Measurements from ENCODE around the gene LAIR2. TPM values are rescaled to one million over a fixed set of nuclear protein-coding genes. Genes with fewer than 3 reads are reported as not detected.

LAIR2 gene
- total and polyA plus RNA-seq, 2 experiments from 2014 or later: not detected

DNA sequence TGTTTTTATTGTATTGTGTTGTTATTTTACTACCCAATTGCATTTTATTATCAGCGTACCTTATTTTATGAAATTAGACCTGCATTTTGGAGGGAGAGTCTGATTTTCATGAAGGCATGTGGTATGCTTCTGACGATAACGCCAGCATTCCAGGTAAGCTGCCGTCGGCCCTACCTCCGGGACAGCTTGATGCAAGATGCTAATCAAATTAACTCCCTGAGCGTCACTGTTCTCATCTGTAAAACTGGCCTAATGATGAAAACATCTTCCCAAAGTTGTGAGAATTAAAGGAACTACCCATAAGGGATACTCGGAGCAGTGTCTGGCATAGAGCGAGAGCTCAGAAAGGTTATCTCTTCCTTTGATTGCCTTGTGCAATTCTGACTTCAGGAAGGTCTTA, 12.9 kb upstream of the LAIR2 start:
- Mint-ChIP-seq H3K4me3 (no peak overlapping the region), H3K27ac (no peak overlapping the region), H3K9me3 (peaks cover 89% of the 10 kb centered on the region), H3K4me1 (no peaks in the 10 kb centered on the region), H3K36me3 (ENCODE audit: low read depth) (peaks cover 28% of the 10 kb centered on the region; the same call in 2 of the 3 replicates), H3K27me3 (ENCODE audit: insufficient read depth, low read depth, poor library complexity) (peaks cover 3% of the 10 kb centered on the region)
- Histone ChIP-seq H2AFZ (no peak overlapping the region), H3K36me3 (ENCODE audit: insufficient read depth) (no peaks in the 10 kb centered on the region), H3K4me1 (ENCODE audit: insufficient read depth) (no peaks in the 10 kb centered on the region), H3F3A (replicated peaks; ENCODE audit: low read depth) (no peaks in the 10 kb centered on the region), H3K27me3 (ENCODE audit: insufficient read depth) (no peaks in the 10 kb centered on the region), H4K20me1 (replicated peaks; ENCODE audit: insufficient read depth) (no peaks in the 10 kb centered on the region), H3K9me2 (ENCODE audit: insufficient read depth) (no peaks in the 10 kb centered on the region), H3K79me2 (replicated peaks; ENCODE audit: insufficient read depth) (no peaks in the 10 kb centered on the region), H3K4me3 (no peak overlapping the region), H3K27ac (ENCODE audit: low read depth) (no peak overlapping the region), H3K4me2 (no peak overlapping the region)
- ATAC-seq (no peak), DNase-seq (ENCODE audit: low spot score) (no peak)
- TF ChIP-seq POLR2AphosphoS5 (IDR thresholded peaks at IDR 0.05; ENCODE audit: low read depth) (no peak), ZNF462 (CRISPR knock-in tag; IDR thresholded peaks at IDR 0.05) (no peak), EZH2phosphoT487 (IDR thresholded peaks at IDR 0.05; ENCODE audit: unreplicated experiment) (no peak), EZH2 (IDR thresholded peaks at IDR 0.05; ENCODE audit: low read depth, unreplicated experiment) (no peak), CREB1 (CRISPR knock-in tag; IDR thresholded peaks at IDR 0.05; ENCODE audit: low read depth) (no peak), STAT1 (IDR thresholded peaks at IDR 0.05; ENCODE audit: unreplicated experiment) (no peak), ZNF331 (CRISPR knock-in tag; IDR thresholded peaks at IDR 0.05; ENCODE audit: low read depth) (no peak), JUNB (IDR thresholded peaks at IDR 0.05; ENCODE audit: unreplicated experiment) (no peak), NANOG (IDR thresholded peaks at IDR 0.05; ENCODE audit: borderline replicate concordance) (no peak), ZNF114 (CRISPR knock-in tag; IDR thresholded peaks at IDR 0.05) (no peak)
- TF ChIP-seq, protein P1, sequence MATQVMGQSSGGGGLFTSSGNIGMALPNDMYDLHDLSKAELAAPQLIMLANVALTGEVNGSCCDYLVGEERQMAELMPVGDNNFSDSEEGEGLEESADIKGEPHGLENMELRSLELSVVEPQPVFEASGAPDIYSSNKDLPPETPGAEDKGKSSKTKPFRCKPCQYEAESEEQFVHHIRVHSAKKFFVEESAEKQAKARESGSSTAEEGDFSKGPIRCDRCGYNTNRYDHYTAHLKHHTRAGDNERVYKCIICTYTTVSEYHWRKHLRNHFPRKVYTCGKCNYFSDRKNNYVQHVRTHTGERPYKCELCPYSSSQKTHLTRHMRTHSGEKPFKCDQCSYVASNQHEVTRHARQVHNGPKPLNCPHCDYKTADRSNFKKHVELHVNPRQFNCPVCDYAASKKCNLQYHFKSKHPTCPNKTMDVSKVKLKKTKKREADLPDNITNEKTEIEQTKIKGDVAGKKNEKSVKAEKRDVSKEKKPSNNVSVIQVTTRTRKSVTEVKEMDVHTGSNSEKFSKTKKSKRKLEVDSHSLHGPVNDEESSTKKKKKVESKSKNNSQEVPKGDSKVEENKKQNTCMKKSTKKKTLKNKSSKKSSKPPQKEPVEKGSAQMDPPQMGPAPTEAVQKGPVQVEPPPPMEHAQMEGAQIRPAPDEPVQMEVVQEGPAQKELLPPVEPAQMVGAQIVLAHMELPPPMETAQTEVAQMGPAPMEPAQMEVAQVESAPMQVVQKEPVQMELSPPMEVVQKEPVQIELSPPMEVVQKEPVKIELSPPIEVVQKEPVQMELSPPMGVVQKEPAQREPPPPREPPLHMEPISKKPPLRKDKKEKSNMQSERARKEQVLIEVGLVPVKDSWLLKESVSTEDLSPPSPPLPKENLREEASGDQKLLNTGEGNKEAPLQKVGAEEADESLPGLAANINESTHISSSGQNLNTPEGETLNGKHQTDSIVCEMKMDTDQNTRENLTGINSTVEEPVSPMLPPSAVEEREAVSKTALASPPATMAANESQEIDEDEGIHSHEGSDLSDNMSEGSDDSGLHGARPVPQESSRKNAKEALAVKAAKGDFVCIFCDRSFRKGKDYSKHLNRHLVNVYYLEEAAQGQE (IDR thresholded peaks at IDR 0.05; ENCODE audit: unreplicated experiment): no peak
- TF ChIP-seq, protein P2, sequence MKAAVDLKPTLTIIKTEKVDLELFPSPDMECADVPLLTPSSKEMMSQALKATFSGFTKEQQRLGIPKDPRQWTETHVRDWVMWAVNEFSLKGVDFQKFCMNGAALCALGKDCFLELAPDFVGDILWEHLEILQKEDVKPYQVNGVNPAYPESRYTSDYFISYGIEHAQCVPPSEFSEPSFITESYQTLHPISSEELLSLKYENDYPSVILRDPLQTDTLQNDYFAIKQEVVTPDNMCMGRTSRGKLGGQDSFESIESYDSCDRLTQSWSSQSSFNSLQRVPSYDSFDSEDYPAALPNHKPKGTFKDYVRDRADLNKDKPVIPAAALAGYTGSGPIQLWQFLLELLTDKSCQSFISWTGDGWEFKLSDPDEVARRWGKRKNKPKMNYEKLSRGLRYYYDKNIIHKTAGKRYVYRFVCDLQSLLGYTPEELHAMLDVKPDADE (IDR thresholded peaks at IDR 0.05): no peak
- TF ChIP-seq, protein P3, sequence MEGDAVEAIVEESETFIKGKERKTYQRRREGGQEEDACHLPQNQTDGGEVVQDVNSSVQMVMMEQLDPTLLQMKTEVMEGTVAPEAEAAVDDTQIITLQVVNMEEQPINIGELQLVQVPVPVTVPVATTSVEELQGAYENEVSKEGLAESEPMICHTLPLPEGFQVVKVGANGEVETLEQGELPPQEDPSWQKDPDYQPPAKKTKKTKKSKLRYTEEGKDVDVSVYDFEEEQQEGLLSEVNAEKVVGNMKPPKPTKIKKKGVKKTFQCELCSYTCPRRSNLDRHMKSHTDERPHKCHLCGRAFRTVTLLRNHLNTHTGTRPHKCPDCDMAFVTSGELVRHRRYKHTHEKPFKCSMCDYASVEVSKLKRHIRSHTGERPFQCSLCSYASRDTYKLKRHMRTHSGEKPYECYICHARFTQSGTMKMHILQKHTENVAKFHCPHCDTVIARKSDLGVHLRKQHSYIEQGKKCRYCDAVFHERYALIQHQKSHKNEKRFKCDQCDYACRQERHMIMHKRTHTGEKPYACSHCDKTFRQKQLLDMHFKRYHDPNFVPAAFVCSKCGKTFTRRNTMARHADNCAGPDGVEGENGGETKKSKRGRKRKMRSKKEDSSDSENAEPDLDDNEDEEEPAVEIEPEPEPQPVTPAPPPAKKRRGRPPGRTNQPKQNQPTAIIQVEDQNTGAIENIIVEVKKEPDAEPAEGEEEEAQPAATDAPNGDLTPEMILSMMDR (conservative IDR thresholded peaks at IDR 0.05; ENCODE audit: low read depth in 2 of 2): no peak
